Effector CD8-positive, alpha-beta T cell (primary cell): ENCODE measurements around the gene GRB2.
"Not testable (repeated sequence)": the region's sequence is repeated elsewhere in the genome, so short reads cannot be mapped to it uniquely, and the experiment has no call there.

Experiments used
- DNase-seq: peaks from one replicate; lab custom pipeline; 2025; lab: John Stamatoyannopoulos, UW

GRB2 gene

DNA sequence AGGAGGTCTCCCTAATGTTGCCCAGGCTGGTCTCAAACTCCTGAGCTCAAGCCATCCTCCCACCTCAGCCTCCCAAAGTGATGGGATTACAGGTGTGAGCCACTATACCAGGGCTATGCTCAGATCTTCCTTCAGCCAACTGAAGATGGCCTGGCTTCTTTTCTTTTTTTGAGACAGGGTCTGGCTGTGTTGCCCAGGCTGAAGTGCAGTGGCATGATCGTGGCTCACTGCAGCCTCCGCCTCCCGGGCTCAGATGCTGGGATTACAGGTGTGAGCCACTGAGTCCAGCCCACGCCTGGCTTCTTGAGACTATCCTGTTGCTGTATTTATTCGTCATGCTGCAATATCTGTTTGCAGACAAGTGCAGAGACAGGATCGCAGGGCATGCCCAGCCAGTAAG lies 120.4 kb downstream of the GRB2 start:
- DNase-seq = no peak

GRCh38 chr17:75280189-75280588 lies 125.3 kb downstream of the GRB2 start:
- DNase-seq = not testable (repeated sequence)

DNA sequence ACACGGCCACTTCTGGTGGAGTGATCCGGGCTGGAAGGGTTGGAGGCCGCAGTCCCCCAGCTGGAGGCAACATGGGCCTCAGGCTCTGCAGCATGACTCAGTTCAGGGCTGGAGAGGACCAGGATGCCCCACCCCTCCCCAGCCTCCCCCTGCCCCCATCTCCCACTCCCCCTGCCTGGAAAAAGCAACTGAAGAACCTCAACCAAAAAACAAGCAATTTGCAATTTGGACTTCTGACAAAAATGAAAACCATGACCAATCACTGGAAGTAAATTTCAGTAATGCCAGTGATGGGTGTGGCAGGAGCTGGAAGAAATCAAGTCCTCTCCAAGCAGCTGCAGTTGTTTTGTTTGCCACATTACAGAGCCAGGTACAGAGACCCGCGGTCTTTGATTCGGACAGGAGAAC lies 127.8 kb downstream of the GRB2 start:
- no peak for DNase-seq

GRCh38 chr17:75273977-75274708 lies 131.3 kb downstream of the GRB2 start:
- no peak for DNase-seq

DNA sequence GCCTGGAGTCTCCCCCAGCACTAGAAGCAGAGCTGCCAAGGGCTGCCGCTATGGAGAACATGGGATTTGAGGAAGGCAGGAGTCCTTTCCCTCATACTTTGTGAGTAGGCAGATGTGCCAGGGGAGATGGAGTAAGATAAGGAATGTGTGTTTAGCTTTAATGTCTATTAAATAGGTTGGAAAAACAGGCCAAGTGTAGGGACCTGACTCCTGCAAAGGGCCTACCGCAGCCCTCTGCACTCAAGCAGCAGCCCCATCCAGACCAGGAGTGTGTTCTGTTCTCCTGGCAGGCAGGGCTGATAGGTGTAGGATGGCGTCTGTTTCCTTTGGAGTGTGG lies 132.7 kb downstream of the GRB2 start:
- no peak for DNase-seq

DNA sequence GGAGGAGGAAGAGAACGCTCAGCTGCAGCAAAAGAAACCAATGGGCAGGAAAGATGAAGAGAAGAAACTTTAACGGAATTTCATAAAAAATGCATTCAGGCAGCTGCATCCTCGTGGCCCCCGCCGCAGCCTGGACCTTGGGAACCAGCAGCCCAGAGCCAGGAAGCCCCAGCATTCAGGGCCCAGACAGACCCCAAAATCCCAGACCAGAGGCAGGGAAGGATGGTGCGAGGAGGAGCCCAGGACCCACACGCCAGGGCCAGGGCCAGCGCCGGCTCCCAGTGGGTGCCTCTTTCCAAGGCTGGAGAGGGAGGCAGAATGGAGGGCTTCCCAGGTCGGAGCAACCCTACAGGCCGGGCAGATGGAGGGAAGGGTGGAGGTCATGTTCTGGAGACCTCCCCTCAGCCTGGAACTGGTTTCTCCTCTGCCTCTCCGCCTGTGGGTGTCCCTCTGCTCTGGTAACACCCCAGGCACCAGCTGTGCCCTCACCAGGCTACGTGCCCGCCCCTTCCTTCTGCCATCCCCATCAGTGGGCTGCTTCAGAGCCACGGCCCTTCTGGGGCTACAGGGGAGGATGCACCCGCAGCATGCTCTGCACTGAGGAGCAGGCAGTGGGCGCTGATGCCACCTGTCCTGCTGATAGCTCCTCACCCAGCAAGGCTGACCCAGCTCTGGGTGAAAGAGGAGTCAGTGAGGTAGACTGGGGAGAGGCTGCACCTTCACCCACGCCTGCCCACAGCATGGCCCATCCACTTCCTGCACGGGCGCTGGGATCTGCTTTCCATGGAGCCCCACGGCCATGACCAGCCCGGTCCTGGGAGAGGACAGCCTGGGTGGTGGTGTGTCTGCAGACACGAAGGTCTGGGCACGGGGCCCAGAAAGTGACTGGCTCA lies 133.3 kb downstream of the GRB2 start:
- DNase-seq = no peak

GRCh38 chr17:75271233-75271954 lies 134.1 kb downstream of the GRB2 start:
- DNase-seq = peak; percentile 72

- DNase-seq = no peak
Observed at GRCh38 chr17:75270966-75271232, 134.6 kb downstream of the GRB2 start, which contains the start of gene MIF4GD. Gene MIF4GD (minus strand): TSS chr17:75271231. CDS start chr17:75270195, 1,036 bp downstream.

GRCh38 chr17:75270218-75270965 lies 135.1 kb downstream of the GRB2 start:
- DNase-seq = peak; percentile 28

GRCh38 chr17:75269844-75270217 lies 135.6 kb downstream of the GRB2 start:
- no peak for DNase-seq
